Stomach (tissue), 4 donors: Measurements from ENCODE around the gene SIGLEC10.

ENCODE experiments used
- POLR2A ChIP-seq, 4 donors: fragments of 450-650 bp; IDR thresholded peaks; one replicate each; pipeline ENCODE4 v1.6.1; 2016; ENCODE audit warnings: antibody characterized with exemption in 4 of 4, control low read depth in 2 of 4, mild to moderate bottlenecking in 1 of 4, moderate library complexity in 1 of 4
- TF ChIP-seq, protein P1 (sequence below), 7 experiments: fragments of 450-650 bp in 4 of 7; fragments of 200-600 bp in 3 of 7; sonication (generic) in 3 of 7; IDR thresholded peaks; one replicate each; pipeline ENCODE4 v1.5.1; 2016 to 2019; ENCODE audit warnings: antibody characterized with exemption in 7 of 7, control low read depth in 2 of 7, mild to moderate bottlenecking in 1 of 7

DNA sequence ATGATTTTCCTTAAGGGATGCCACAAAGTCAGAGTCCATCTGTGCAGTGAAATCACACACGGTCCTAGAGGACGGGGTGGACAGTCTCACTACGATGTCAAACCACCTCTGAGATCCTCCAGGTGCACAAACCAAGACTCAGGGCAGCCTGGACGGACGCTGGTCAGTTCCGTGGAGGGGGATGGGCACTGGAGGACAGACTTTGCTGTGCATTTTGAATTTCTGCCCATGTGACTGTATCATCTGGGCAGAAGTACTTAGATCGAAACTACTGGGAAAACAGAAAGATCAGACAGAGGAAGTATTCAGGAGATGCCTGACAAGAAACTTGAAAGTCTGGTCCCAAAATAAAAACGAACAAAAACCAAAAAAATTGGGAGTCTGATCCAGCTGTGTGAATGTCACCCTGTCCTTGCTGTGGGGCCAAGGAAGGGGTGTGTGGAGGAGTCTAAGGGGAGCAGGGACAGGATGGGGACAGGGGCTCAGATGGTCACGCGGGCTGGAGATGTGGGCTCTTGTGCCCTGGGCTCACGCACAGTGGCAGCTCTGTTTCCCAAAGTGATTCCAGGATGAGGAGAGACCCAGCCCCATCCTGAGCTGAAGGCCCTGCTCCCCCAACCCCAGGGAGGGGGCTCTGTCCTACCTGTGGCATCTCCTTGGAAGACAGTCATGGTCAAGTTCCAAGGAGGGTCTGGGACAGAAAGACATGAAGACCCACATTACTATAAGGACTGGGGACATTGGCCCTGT lies 39.3 kb upstream of the SIGLEC10 start:
- TF ChIP-seq, protein P1, sequence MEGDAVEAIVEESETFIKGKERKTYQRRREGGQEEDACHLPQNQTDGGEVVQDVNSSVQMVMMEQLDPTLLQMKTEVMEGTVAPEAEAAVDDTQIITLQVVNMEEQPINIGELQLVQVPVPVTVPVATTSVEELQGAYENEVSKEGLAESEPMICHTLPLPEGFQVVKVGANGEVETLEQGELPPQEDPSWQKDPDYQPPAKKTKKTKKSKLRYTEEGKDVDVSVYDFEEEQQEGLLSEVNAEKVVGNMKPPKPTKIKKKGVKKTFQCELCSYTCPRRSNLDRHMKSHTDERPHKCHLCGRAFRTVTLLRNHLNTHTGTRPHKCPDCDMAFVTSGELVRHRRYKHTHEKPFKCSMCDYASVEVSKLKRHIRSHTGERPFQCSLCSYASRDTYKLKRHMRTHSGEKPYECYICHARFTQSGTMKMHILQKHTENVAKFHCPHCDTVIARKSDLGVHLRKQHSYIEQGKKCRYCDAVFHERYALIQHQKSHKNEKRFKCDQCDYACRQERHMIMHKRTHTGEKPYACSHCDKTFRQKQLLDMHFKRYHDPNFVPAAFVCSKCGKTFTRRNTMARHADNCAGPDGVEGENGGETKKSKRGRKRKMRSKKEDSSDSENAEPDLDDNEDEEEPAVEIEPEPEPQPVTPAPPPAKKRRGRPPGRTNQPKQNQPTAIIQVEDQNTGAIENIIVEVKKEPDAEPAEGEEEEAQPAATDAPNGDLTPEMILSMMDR (IDR thresholded peaks at IDR 0.05) = no peak
- TF ChIP-seq POLR2A (IDR thresholded peaks at IDR 0.05) = no peak
